ENCODE measurements around the gene C10orf53.

Gene C10orf53

DNA sequence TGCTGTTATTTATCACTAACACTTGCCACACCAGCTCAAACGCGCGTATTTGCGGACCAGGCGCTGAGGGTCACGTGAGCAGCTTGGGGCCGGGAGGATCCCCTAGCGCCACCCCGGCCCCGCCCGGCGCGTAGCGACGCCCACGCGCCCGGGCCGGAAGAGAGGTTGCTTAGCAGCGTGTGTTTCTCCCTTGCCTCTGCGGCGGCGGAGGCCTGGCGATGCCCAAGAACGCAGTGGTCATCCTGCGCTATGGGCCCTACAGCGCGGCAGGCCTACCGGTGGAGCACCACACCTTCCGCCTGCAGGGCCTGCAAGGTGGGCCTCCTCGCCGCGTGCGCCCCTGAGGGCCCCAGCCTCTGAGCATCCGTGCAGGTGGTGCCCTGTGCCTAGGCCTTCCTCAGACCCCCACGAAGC lies at the start of gene C10orf53:
TSS of gene C10orf53 (plus strand) at position 172 of the 414 bp plus-strand sequence. CDS start at position 219, 47 bp downstream.
- ATAC-seq = peak; percentile 19
- no peak within 1 kb of the TSS for H3K27ac Mint-ChIP-seq
- H3K4me3 Mint-ChIP-seq = no peak within 1 kb of the TSS
- peak in 1 of 2 donors; percentile 38 for DNase-seq (ENCODE audit: low spot score in 2 of 2)
- H3K9me3 Mint-ChIP-seq = peaks cover 11% of the 10 kb centered on the region
- peaks cover 4% of the 10 kb centered on the region for H3K4me1 Mint-ChIP-seq
- H3K36me3 Mint-ChIP-seq = no peaks in the 10 kb centered on the region

DNA sequence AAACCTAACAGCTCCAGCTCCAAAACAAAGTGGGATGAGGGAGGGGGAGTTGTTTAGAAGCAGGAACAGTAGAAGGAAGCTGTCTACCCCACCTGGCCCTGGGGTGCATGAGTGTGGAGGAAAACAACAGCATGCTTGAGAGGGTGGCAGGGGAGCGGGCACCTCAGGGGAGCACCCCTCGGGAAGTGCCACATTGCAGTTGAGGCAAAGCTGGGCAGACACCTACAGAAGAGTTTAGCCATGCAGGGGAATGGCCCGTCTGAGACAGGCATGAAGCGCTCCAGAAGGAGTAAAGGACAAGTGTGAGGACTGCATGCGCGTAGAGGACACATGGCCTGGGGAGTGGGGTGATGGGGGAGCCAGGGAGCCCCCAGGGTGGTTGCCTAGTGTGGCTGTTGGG lies 47.5 kb upstream of the C10orf53 start:
- Mint-ChIP-seq H3K27ac (no peak overlapping the region), H3K4me1 (no peaks in the 10 kb centered on the region), H3K4me3 (no peak overlapping the region), H3K36me3 (no peaks in the 10 kb centered on the region), H3K9me3 (no peaks in the 10 kb centered on the region)
- ATAC-seq = peak; percentile 6
- no peak for DNase-seq (ENCODE audit: low spot score in 2 of 2)

GRCh38 chr10:49632406-49633317 lies 46.8 kb upstream of the C10orf53 start:
- no peaks in the 10 kb centered on the region for H3K36me3 Mint-ChIP-seq
- no peaks in the 10 kb centered on the region for H3K4me1 Mint-ChIP-seq
- no peak for DNase-seq (ENCODE audit: low spot score in 2 of 2)
- no peak overlapping the region for H3K4me3 Mint-ChIP-seq
- H3K27ac Mint-ChIP-seq = no peak overlapping the region
- no peaks in the 10 kb centered on the region for H3K9me3 Mint-ChIP-seq
- peak; percentile 37 for ATAC-seq

DNA sequence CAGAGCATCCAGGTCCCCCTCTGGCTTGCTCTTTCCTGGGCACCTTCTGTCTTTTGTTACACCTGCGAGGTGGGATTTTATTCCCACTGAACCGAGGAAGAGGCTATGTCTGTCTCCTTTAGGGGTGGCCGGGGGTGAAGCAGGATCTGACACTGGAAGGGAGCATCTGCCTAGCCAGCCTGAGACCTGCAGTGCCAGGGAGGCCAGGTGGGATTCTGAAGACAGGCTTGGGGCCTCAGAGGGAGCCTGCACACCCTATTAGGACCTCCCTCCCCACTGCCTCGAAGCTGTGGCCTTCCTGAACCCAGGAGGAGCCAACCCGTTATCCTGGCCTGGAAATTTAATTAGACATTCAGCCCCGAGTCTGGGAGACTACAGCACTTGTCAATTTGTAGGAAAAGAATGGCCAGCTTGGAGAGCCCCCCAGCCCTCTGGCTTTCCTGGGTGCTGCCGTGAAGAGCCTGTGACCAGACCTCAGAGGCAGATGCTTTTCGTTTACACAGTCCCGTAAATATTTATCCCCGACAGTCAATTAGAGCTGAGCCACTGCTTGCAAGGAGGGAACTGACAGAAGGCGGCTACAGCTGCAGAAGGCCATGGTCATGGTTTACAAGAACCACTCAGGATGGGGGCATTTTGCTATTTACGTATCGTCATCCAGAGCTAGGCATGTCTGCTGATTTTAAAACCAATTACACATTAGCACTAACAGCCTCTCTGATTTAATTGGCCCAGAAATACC lies 46.0 kb upstream of the C10orf53 start:
- ATAC-seq = no peak
- Mint-ChIP-seq H3K27ac (no peak overlapping the region), H3K9me3 (no peaks in the 10 kb centered on the region), H3K36me3 (no peaks in the 10 kb centered on the region), H3K4me3 (no peak overlapping the region), H3K4me1 (no peaks in the 10 kb centered on the region)
- no peak for DNase-seq (ENCODE audit: low spot score in 2 of 2)

- Mint-ChIP-seq H3K36me3 (no peaks in the 10 kb centered on the region), H3K9me3 (no peaks in the 10 kb centered on the region), H3K4me1 (no peaks in the 10 kb centered on the region), H3K27ac (no peak overlapping the region), H3K4me3 (no peak overlapping the region)
- ATAC-seq (peak; percentile 29), DNase-seq (ENCODE audit: low spot score in 2 of 2) (no peak)
Observed at GRCh38 chr10:49634069-49634660, 45.3 kb upstream of the C10orf53 start.

DNA sequence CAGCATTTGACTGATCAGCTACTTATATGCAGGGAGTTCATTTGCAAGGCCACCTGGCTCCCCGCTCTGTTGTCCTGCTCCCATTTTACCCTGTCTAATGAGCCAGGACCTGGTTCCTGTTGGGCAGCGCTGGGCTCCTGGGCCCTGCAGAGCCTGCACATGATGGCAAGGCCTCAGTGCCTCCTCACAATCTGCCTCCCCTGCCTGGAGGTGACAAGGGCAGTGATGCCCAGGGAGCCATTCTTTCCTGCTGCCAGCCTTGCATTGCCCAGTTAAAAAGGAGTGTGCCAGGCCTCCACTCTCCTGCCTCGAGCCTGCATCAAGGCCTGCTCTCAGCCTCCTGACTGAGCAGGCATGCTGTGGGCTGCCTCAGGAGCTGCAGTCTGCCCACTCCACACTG lies 37.1 kb upstream of the C10orf53 start:
- H3K9me3 Mint-ChIP-seq = no peaks in the 10 kb centered on the region
- H3K4me3 Mint-ChIP-seq = no peak overlapping the region
- no peaks in the 10 kb centered on the region for H3K36me3 Mint-ChIP-seq
- DNase-seq (ENCODE audit: low spot score in 2 of 2) (no peak), ATAC-seq (no peak)
- H3K27ac Mint-ChIP-seq = no peak overlapping the region
- H3K4me1 Mint-ChIP-seq = no peaks in the 10 kb centered on the region

GRCh38 chr10:49643241-49644034 lies 36.0 kb upstream of the C10orf53 start:
- H3K36me3 Mint-ChIP-seq = no peaks in the 10 kb centered on the region
- H3K27ac Mint-ChIP-seq = no peak overlapping the region
- H3K4me3 Mint-ChIP-seq = no peak overlapping the region
- no peaks in the 10 kb centered on the region for H3K9me3 Mint-ChIP-seq
- no peaks in the 10 kb centered on the region for H3K4me1 Mint-ChIP-seq
- DNase-seq (ENCODE audit: low spot score in 2 of 2) (no peak), ATAC-seq (no peak)

- ATAC-seq (no peak), DNase-seq (ENCODE audit: low spot score in 2 of 2) (no peak)
- H3K27ac Mint-ChIP-seq = no peak overlapping the region
- peaks cover under 1% of the 10 kb centered on the region for H3K4me1 Mint-ChIP-seq
- no peaks in the 10 kb centered on the region for H3K36me3 Mint-ChIP-seq
- H3K9me3 Mint-ChIP-seq = no peaks in the 10 kb centered on the region
- no peak overlapping the region for H3K4me3 Mint-ChIP-seq
Observed at GRCh38 chr10:49644035-49644646, 35.3 kb upstream of the C10orf53 start.

DNA sequence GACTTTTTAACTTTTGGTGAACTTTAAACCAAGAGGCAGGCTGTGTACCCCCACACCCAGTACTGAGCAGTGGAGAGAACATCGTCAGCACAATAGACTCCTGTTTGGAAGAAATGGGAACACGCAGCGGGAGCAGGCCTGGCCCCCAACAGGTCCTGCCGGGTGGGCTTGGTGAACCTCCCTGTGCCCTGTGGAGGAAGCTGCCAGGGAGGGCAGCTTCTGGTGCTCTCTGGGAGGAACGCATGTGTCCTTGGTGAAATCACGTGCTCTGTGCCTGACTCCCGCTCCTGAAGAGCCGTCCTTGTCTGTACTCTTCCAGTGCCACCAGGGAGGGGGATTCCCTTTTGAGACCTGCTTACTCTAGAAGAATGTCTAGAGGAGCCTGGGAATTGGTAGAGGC lies 34.0 kb upstream of the C10orf53 start:
- Mint-ChIP-seq H3K27ac (no peak overlapping the region), H3K9me3 (no peaks in the 10 kb centered on the region), H3K4me1 (peaks cover 9% of the 10 kb centered on the region), H3K36me3 (no peaks in the 10 kb centered on the region), H3K4me3 (no peak overlapping the region)
- DNase-seq (ENCODE audit: low spot score in 2 of 2) = no peak
- no peak for ATAC-seq

GRCh38 chr10:49645871-49646870 lies 33.3 kb upstream of the C10orf53 start:
- H3K9me3 Mint-ChIP-seq = no peaks in the 10 kb centered on the region
- no peak overlapping the region for H3K4me3 Mint-ChIP-seq
- DNase-seq (ENCODE audit: low spot score in 2 of 2) (no peak), ATAC-seq (no peak)
- H3K36me3 Mint-ChIP-seq = no peaks in the 10 kb centered on the region
- H3K27ac Mint-ChIP-seq = no peak overlapping the region
- H3K4me1 Mint-ChIP-seq = peaks cover 9% of the 10 kb centered on the region

DNA sequence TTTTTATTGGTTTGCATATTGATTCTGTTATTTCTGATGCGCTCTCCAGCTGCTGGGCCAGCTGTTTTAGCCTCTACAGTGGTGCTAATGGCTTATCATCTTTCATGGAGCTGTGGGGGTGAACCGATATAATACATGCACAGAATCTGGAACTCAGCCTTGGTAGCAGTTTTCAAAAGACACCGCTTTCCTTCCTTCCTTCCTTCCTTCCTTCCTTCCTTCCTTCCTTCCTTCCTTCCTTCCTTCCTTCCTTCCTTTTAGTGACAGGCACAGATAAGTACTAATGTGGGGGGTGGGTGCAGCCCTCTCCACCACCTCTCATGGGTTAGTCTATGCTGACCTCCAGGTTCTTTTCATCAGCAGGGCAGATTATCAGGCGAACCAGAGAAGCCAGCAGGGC lies 31.9 kb upstream of the C10orf53 start:
- Mint-ChIP-seq H3K27ac (no peak overlapping the region), H3K9me3 (no peaks in the 10 kb centered on the region), H3K4me3 (no peak overlapping the region), H3K4me1 (peaks cover 9% of the 10 kb centered on the region), H3K36me3 (no peaks in the 10 kb centered on the region)
- no peak for ATAC-seq
- DNase-seq (ENCODE audit: low spot score in 2 of 2) = no peak

GRCh38 chr10:49647985-49648795 lies 31.3 kb upstream of the C10orf53 start:
- no peak overlapping the region for H3K27ac Mint-ChIP-seq
- no peaks in the 10 kb centered on the region for H3K36me3 Mint-ChIP-seq
- ATAC-seq = no peak
- no peak overlapping the region for H3K4me3 Mint-ChIP-seq
- peaks cover 9% of the 10 kb centered on the region for H3K4me1 Mint-ChIP-seq
- H3K9me3 Mint-ChIP-seq = no peaks in the 10 kb centered on the region
- DNase-seq (ENCODE audit: low spot score in 2 of 2) = no peak

DNA sequence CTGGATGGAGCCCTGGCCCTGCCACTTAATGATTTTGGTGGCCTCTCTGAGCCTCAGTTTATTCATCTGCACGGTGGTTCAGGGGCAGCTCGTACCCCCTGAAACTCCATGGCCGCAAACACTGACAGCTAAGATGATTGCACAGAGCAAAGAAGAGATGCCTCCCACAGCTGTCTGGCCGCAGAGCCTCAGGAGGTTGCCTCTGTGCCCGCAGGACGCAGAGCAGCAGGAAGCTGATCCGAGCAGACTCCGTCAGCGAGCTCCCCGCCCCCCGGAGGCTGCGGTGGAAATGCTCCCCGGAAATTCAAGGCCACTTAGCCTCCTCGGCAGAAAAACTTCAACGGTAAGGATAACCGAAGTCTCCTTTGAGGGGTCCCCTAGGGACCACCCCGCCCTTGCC lies 30.2 kb upstream of the C10orf53 start:
- no peak overlapping the region for H3K27ac Mint-ChIP-seq
- DNase-seq (ENCODE audit: low spot score in 2 of 2) (peak in 1 of 2 donors; percentile 53), ATAC-seq (peak; percentile 54)
- H3K36me3 Mint-ChIP-seq = no peaks in the 10 kb centered on the region
- peaks cover 9% of the 10 kb centered on the region for H3K4me1 Mint-ChIP-seq
- no peaks in the 10 kb centered on the region for H3K9me3 Mint-ChIP-seq
- H3K4me3 Mint-ChIP-seq = no peak overlapping the region

Measured in stimulated activated effector memory CD8-positive, alpha-beta T cell treated with anti-CD3 and anti-CD28 coated beads, Interleukin-12 subunit alpha, Interleukin-12 subunit beta, amount 100 ng/mL, for 72 hours (primary cell).